IPS DF 19.7 (cell line): Measurements from ENCODE around the gene C1RL.

Experiments used
- DNase-seq: peaks from one replicate; pipeline ENCODE4 v3.0.0-alpha.2; 2013; ENCODE audit warnings: low read depth, low spot score

The C1RL gene

GRCh38 chr12:7136676-7137075 lies 27.7 kb upstream of the C1RL start:
- no peak for DNase-seq

- DNase-seq = no peak
Observed at GRCh38 chr12:7136071-7136470, 27.1 kb upstream of the C1RL start.

GRCh38 chr12:7134396-7135166 lies 25.6 kb upstream of the C1RL start:
- DNase-seq = no peak

- DNase-seq = no peak
Observed at GRCh38 chr12:7131502-7131866, 22.5 kb upstream of the C1RL start.

- no peak for DNase-seq
Observed at GRCh38 chr12:7130701-7131501, 21.9 kb upstream of the C1RL start.

- no peak for DNase-seq
Observed at GRCh38 chr12:7129872-7130691, 21.1 kb upstream of the C1RL start, which contains the start of gene CLSTN3. Gene CLSTN3, plus strand, starts transcription at chr12:7130371. Its CDS starts 278 bp downstream, at chr12:7130649.

GRCh38 chr12:7129287-7129871 lies 20.4 kb upstream of the C1RL start:
- no peak for DNase-seq

- DNase-seq = no peak
Observed at GRCh38 chr12:7128681-7129286, 19.8 kb upstream of the C1RL start, which contains the start of gene RBP5. Gene RBP5, minus strand, starts transcription at chr12:7128889. Its CDS starts 114 bp downstream, at chr12:7128775.

- no peak for DNase-seq
Observed at GRCh38 chr12:7127916-7128626, 19.1 kb upstream of the C1RL start.

GRCh38 chr12:7125632-7126227 lies 16.7 kb upstream of the C1RL start:
- DNase-seq = no peak

- no peak for DNase-seq
Observed at GRCh38 chr12:7123806-7124522, 14.9 kb upstream of the C1RL start.

- no peak for DNase-seq
Observed at GRCh38 chr12:7122811-7123769, 14.1 kb upstream of the C1RL start.

- DNase-seq = no peak
Observed at GRCh38 chr12:7121324-7121723, 12.3 kb upstream of the C1RL start.

- no peak for DNase-seq
Observed at GRCh38 chr12:7120166-7120565, 11.2 kb upstream of the C1RL start.

GRCh38 chr12:7118881-7119280 lies 9.9 kb upstream of the C1RL start:
- DNase-seq = no peak

- no peak for DNase-seq
Observed at GRCh38 chr12:7117670-7118069, 8.7 kb upstream of the C1RL start.

GRCh38 chr12:7116916-7117315 lies 7.9 kb upstream of the C1RL start:
- no peak for DNase-seq

GRCh38 chr12:7116196-7116595 lies 7.2 kb upstream of the C1RL start:
- DNase-seq = no peak
